HG03439 (cell line): ENCODE results near the gene DUSP5.
"Not testable (repeated sequence)": the region's sequence is repeated elsewhere in the genome, so short reads cannot be mapped to it uniquely, and the experiment has no call there.

Experiments used
- ATAC-seq: cut with Tn5 transposase; IDR thresholded peaks from one replicate; pipeline ENCODE4 v1.9.1; 2021; ENCODE audit warnings: mild to moderate bottlenecking, moderate library complexity; ENCODE audit not compliant: unreplicated experiment

Gene DUSP5

GRCh38 chr10:110512461-110513187, 14.9 kb downstream of the DUSP5 start:
- ATAC-seq = no peak

DNA sequence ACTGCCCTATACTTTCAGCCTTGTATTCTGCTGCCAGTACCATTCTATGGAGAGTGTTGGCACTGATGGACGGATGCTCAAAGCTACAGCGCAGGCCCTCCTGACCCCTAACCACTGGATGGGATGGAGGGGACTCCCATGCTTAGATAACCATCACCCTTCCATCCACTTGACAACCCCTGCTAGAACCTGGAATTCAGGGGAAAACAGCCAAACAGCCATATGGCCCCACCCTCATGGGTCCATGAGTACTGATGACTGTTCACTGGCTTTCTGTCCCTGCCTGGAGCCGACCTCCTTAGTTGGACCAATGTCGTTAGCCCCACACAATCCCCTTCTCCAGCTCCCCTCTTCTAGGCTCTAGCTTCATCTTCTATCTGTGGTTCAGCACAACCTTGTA, 16.2 kb downstream of the DUSP5 start:
- ATAC-seq = no peak

DNA sequence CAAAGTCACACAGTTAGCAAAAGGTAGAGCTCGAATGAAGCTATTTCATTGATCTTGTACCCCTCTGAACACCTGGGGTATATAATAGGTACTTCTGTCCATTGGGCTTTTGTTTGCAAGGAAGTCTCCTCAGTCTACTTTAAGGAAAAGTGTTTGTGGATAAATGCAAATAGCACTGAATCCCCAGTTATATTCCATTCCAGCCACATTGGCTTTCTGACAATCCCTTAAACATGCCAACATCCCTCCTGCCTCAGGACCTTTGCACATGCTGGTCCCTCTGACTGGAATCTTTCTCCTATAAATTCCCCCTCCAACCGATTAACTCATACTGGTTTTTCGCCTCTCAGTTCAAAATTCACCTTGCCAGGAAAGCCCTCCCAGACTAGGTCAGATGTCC, 17.1 kb downstream of the DUSP5 start:
- no peak for ATAC-seq

DNA sequence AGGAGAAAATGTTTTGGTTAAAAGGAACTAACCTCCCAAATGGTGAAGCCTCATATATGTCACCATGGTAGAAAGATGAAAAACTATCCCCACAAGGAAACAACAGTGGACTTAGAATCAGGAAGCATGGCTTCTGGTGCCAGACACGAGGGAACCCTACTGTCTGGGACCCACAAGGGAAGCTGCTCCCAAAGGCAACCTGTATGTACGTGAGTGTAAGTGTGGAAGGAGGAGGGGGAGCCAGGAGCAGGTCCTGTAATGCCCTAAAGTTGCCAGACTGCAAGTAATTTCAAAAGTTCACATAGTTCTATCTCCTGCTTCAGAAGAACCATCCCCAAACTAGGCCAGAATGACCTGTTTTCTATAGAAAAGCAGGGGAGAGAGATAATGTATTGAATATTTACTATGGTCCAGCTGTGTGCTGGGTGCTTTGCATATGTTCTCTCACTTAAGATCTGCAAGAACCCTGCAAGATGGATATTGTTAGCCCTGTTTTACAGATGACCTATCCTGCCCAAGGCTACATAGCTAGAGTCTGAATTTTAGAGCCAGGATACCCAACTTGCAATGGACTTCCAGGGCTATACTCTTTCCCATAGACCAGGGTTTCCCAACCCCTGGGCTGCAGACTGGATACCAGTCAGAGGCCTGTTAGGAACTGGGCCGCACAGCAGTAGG, 19.2 kb downstream of the DUSP5 start:
- no peak for ATAC-seq

DNA sequence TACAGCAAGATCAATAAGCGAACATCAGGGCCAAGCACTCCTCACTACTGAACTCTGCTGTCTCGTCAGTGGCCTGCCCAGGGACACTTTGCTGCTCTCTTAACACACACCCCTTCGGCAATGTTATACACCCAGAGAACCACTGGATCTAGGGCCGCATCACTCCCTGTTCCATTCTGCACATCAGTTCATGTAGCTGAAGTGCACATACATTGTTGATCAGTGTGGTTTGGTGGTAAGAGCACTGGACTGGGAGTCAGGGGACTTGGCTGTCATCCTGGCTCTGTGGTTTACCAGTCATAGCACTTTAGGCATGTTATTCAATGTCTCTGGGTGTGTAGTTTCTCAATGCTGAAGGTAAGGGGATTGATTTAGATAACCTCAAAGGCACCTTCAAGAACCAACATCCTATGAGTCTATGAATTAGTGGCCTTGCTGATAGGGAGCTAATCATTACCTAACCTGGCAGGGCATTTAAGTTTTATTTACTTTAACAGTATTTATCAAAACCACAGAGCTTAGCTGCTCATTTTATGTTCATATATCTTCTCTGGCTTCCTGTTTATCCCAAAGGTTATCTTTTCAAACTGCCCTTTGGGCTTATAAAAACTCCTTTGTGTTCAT, 24.8 kb downstream of the DUSP5 start:
- no peak for ATAC-seq

GRCh38 chr10:110523736-110524135, 26.0 kb downstream of the DUSP5 start:
- ATAC-seq = no peak

GRCh38 chr10:110524179-110524858, 26.6 kb downstream of the DUSP5 start:
- no peak for ATAC-seq

- no peak for ATAC-seq
Measured at GRCh38 chr10:110524859-110525232, 27.1 kb downstream of the DUSP5 start.

DNA sequence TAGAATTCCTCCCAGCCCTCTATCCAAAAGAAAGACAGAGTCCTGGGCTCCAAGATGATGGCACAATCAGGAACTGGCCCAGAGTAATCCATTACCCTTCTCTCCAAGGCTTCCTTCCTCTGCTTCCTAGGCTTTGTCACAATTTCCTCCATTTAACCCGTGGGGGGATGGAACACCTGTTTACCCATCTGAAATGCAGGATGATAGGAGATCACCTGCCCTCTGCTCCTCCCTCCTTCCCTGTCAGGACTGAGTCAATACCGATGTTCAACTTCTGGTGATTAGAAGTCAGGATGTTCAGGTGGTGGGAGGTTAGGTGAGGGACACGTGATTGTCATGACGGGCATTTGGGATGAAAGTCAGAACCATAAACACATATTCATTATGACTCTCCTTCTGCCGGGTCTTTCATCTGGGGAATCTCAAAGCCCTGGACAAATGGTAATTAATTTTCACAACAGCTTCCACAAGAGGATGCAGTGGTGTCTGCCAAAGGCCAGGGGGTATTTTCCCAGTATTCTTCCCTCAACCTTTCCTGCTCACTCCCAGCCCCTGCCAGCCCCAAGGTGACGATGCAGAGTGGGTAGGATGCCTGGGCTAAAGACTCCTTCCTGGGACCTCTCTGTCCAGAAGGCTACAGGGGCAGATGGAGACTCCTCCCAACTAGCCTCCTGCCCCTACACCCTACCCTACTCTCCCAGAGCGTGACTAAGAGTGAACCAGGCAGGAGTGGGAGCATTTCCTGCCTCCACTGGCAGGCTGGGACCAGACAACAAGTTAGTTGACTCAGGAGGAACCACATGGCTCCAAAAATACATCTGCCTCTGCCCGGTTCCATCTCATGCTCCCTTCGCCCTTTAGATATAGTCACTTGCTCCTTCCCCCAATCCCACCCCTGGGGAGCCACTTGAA, 27.9 kb downstream of the DUSP5 start:
- no peak for ATAC-seq

DNA sequence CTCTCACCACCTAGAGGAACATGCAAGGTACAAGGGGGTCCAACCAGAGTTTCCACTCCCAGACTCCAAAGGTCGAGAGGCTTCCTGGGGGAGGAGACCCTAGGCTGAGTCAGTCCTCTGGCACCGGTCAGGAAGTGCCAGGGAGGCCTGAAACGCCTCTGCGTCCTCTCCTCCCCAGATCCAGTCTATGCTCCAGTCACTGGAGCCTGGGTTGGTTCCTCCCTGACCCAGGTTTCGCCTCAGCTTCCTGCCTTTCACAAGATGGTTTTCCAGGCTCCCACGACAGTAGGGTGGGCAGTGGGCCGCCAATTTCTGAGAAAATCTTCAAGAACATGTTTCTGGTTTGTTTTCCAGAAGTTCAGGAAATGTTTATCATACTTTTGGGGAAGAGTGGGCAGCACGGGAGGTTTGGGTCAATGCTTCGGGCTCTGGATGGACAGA, 30.0 kb downstream of the DUSP5 start:
- ATAC-seq = no peak

DNA sequence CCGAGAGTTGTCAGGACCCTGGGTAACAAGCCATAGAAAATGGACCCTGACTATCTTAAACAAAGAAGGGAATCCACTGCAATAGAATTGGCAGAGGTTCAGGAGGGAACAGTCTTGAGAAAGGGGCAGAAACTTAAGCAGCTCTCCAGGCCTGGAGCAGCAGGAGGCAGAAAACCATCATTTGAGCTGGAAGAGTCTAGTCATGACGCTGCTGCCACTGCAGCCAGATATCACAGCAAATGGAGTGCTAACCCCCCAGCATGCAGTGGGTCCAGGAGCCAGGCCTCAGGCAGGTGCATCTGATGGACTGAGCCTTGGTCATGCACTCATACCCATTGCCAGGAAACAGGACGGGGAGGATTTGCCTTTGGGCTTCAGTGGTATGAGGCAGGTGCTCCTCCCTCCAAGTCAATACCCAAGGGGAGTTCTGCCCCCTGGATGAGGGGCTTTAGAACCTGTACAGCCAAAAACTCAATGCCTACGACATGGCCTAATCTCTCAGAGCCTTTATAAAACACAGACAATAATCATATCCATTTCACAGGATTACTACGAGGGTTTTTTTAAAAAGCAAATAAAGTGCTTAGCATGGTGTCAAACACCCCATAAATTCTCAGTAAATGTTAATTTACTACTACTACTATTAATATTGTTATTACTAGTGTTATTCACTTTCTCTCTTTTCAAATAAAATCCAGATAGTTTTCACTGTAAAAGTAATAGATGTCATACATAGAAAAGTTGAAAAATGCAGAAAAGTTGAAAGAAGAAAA, 30.7 kb downstream of the DUSP5 start:
- peak; percentile 7 for ATAC-seq

DNA sequence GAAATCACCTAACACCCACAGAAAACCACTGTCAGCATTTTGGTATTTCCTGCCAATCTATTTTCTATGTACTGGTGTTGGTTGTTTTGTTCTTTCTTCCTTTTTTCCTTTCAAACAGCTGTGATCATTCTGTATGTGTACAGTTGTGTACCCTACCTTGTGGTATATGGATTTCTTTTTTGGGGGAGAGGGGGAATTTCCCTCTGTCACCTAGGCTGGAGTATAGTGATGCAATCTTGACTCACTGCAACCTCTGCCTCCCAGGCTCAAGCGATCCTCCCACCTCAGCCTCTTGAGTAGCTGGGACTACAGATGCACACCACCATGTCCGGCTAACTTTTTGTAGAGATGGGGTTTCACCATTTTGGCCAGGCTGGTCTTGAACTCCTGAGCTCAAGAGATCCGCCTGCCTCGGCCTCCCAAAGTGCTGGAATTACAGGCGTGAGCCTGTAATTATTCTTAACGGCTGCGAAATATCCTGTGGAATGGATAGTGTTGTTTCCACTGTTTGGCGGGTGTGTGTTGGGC, 31.4 kb downstream of the DUSP5 start:
- ATAC-seq = peak; percentile 85

DNA sequence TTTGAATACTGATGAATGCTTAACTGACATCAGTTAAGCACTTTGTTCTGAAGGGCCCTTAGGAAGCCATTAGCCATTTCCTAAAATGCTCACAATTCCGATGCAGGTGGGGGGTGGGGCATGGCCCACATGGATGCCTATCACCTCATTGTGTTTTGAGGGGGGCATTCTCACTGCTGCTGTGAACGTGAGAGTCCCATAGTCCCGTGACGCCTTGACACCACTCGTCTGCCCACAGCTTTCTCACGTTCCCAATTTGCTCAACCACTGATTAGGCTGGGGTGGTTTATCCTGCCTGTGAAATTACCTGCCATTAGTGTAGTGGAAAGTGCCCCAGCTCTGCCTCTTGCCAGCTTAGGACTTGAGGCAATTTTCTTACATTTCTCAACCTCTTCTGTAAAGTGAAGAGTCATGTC, 31.9 kb downstream of the DUSP5 start:
- ATAC-seq = no peak

- no peak for ATAC-seq
Measured at GRCh38 chr10:110530131-110530831, 32.6 kb downstream of the DUSP5 start.

- ATAC-seq = no peak
Measured at GRCh38 chr10:110531687-110532086, 34.0 kb downstream of the DUSP5 start.

DNA sequence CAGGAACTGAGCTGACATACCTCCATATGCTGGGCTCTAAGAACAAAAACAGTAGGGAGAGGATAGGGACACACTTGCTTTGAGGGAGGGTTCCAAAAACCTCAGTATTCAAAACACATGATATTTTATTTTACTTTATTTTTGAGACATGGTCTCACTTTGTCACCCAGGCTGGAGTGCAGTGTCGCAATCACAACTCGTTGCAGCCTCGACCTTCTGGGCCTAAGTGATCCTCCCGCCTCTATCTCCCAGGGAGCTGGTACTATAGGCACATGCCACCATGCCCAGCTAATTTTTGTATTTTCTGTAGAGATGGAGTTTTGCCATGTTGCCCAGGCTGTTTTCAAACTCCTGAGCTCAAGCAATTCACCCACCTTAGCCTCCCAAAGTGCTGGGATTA, 34.9 kb downstream of the DUSP5 start:
- not testable (repeated sequence) for ATAC-seq

DNA sequence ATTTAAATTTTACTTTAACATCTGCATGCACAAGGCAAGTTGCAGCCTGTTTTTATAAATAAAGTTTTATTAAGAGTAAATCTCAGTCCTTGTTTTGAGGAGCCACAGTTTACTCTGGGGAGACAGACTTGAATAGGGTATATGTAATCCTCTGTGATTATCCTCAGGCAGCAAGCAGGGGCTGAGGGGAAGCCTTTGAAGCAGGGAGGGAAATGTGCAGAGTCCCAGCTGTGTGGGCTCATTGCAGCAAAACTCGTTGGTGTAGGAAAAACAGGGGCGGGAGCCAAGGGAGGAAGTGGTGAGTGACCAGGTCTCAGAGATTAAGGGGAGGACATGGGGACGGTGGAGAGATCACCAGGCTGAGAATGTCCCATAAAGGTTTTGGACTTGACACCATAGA, 35.4 kb downstream of the DUSP5 start:
- no peak for ATAC-seq

DNA sequence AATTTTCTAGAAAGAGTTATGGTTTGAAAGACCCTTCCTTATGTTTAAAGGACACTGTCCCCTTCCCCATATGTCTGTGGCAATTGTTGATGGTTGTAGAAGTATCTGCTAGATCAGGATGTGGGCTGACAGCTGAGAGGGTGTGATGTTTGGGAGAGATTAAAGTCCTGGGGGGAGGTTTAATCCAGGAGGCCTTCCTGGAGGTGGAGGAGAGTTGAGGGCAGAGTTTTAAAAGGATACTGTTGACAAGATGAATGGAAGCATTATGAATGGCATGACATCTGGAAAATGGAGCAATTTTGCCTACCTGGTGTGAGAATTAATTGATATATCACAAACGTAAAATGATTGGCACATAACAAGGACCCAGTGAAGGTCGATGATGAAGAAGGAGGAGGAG, 36.9 kb downstream of the DUSP5 start:
- ATAC-seq = no peak
